Glutamatergic neuron (in vitro differentiated cells): ENCODE data around the gene ZNF322. TPM values are rescaled to one million over a fixed set of nuclear protein-coding genes. Genes with fewer than 3 reads are reported as not detected.

Experiments used
- DNase-seq: peaks from one replicate; pipeline ENCODE4 v3.0.0; 2022
- H3K27ac Mint-ChIP-seq: one replicate; pipeline ENCODE4 v1.8.0; 2020; ENCODE audit warnings: mild to moderate bottlenecking, mixed read lengths, inconsistent platforms; ENCODE audit not compliant: unreplicated experiment
- H3K27me3 Mint-ChIP-seq: one replicate; pipeline ENCODE4 v1.8.0; 2020; ENCODE audit warnings: mild to moderate bottlenecking, moderate library complexity, mixed read lengths, inconsistent platforms; ENCODE audit not compliant: unreplicated experiment
- H3K36me3 Mint-ChIP-seq: one replicate; pipeline ENCODE4 v1.8.0; 2020; ENCODE audit warnings: mild to moderate bottlenecking, mixed read lengths, inconsistent platforms; ENCODE audit not compliant: unreplicated experiment
- H3K4me1 Mint-ChIP-seq: one replicate; pipeline ENCODE4 v1.8.0; 2020; ENCODE audit warnings: mild to moderate bottlenecking, low read depth, mixed read lengths, inconsistent platforms; ENCODE audit not compliant: unreplicated experiment
- H3K4me3 Mint-ChIP-seq: one replicate; pipeline ENCODE4 v1.8.0; 2020; ENCODE audit warnings: mild to moderate bottlenecking, mixed read lengths, inconsistent platforms; ENCODE audit not compliant: unreplicated experiment
- H3K9me3 Mint-ChIP-seq: one replicate; pipeline ENCODE4 v1.8.0; 2020; ENCODE audit warnings: mild to moderate bottlenecking, moderate library complexity, mixed read lengths, inconsistent platforms; ENCODE audit not compliant: unreplicated experiment
- total RNA-seq: library from RNA; stranded (reverse); fragmentation: NEBNext Ultra II Directional; extraction: Animal tissue kit (Norgen Biotek cat#: 25700); gene quantifications from one replicate; pipeline ENCODE4 v1.2.1, GENCODE V29; 2021; ENCODE audit not compliant: unreplicated experiment
- TF ChIP-seq, protein P1 (sequence below): fragments of 200-600 bp; sonication (generic); IDR thresholded peaks from one replicate; pipeline ENCODE4 v1.5.0; 2021; ENCODE audit not compliant: partially characterized antibody, unreplicated experiment

Gene ZNF322
- total RNA-seq, 1 donor from 2014 or later, result 30.8 TPM

DNA sequence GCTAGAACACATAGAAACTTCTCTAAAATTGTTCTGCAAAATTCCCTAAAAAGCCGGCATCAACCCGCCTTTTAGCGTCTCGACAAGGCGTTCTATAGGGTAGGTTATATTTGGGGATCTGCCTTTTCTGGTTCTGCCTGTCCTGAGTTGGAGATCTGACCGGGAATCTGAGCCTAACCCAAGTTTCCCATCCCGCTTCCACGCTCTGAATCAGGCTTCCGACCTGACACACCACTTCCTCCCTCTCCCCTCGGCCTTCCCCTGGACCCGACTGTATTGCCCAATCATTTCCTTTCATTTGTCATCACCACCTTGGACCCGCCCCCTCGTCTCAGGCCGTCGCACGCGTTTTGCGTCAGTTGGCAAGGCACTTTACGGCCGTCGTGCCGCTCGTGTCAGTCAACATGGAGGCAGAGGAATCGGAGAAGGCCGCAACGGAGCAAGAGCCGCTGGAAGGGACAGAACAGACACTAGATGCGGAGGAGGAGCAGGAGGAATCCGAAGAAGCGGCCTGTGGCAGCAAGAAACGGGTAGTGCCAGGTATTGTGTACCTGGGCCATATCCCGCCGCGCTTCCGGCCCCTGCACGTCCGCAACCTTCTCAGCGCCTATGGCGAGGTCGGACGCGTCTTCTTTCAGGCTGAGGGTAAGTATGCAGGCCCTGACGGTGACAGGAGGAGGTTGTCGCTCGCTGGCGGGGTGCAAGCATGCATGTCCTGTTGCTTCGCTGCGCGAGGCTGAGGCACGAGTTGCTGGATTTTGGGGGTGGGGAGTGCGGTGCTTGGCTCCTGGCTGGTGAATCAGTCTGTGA lies 62.8 kb downstream of the ZNF322 start, which contains the start of gene ABT1:
TSS of gene ABT1 (plus strand) at position 375 of the 810 bp plus-strand sequence. CDS start at position 405, 30 bp downstream.
- TF ChIP-seq, protein P1, sequence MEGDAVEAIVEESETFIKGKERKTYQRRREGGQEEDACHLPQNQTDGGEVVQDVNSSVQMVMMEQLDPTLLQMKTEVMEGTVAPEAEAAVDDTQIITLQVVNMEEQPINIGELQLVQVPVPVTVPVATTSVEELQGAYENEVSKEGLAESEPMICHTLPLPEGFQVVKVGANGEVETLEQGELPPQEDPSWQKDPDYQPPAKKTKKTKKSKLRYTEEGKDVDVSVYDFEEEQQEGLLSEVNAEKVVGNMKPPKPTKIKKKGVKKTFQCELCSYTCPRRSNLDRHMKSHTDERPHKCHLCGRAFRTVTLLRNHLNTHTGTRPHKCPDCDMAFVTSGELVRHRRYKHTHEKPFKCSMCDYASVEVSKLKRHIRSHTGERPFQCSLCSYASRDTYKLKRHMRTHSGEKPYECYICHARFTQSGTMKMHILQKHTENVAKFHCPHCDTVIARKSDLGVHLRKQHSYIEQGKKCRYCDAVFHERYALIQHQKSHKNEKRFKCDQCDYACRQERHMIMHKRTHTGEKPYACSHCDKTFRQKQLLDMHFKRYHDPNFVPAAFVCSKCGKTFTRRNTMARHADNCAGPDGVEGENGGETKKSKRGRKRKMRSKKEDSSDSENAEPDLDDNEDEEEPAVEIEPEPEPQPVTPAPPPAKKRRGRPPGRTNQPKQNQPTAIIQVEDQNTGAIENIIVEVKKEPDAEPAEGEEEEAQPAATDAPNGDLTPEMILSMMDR, result no peak
- H3K27me3 Mint-ChIP-seq, result peaks cover 5% of the 10 kb centered on the region
- DNase-seq, result peak; percentile 98
- H3K9me3 Mint-ChIP-seq, result peaks cover 2% of the 10 kb centered on the region
- no peaks in the 10 kb centered on the region for H3K36me3 Mint-ChIP-seq
- H3K4me1 Mint-ChIP-seq, result no peaks in the 10 kb centered on the region
- no peak within 1 kb of the TSS for H3K27ac Mint-ChIP-seq
- no peak within 1 kb of the TSS for H3K4me3 Mint-ChIP-seq

DNA sequence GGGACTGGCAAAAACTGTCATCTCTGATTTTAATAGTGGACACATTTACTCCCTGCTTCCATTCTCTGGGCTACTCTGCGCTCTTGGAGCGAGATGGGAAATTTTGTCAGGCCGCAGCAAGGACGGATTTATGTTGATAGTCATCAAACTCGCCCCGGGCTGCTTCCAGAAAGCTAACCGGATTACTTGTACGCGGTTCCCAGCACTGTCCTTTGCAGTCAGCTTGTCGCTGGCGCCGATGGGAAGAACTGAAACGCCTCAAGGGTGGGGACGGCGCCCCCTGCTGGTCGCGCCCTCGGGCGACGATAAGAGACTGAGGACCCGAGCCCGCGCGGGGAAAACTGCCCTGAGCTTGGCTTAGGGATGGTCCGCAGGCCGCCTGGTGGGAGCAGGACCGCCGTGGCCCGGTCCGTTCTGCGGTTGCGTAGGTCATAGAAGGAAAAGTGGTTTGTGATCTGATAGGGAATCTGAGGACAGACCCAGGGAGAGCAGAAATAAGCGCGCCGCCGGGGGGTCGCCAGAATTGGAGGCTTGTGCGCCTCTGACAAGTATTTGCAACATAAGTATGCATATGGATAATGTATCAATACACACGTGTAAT lies 63.8 kb downstream of the ZNF322 start:
- Mint-ChIP-seq H3K9me3 (peaks cover 2% of the 10 kb centered on the region), H3K36me3 (no peaks in the 10 kb centered on the region), H3K27me3 (peaks cover 5% of the 10 kb centered on the region), H3K4me3 (no peak overlapping the region), H3K4me1 (no peaks in the 10 kb centered on the region), H3K27ac (no peak overlapping the region)
- peak; percentile 96 for DNase-seq
- TF ChIP-seq, protein P1, result peak; percentile 99

DNA sequence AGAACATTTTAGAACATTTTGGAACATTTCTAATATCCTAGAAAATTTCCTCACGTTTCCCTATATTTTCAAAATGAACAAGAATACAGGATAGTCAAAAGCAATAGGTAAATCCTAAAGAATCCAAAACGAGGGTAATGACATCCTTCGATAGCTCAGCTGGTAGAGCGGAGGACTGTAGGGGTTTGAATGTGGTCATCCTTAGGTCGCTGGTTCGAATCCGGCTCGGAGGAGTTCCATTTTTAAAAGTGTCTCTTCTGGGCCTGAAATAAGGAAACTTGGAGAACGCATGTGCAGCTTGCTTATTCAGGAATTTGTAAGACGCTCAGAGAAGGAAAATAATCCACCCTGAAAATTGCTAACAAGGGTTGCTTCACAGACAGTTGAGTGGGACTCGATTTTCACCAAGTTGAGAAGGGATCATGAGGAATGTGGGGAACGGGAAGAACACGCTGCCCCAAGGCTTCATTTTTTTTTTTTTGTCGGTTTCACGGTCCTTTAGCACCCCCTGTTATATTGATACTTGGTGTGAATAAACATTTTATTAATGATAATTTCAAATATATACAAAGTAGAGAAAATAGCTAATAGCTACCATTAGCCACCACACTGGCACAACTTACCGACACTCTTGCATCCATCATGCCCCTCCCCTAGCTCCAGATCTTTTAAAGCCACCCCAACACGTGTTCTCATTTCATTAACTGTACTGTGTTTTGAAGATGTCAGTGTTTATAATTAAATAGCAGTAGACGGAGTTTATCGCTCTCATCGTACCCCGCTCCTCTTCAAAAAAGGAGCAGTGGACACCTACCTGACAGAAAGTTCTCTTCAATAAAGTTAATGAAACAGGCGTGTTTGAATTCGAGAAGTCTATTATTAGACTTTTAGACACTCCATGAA lies 64.6 kb downstream of the ZNF322 start:
- Mint-ChIP-seq H3K36me3 (no peaks in the 10 kb centered on the region), H3K4me3 (no peak overlapping the region), H3K4me1 (no peaks in the 10 kb centered on the region), H3K27me3 (peaks cover 5% of the 10 kb centered on the region), H3K27ac (no peak overlapping the region), H3K9me3 (peaks cover 2% of the 10 kb centered on the region)
- DNase-seq, result no peak
- TF ChIP-seq, protein P1, result no peak

DNA sequence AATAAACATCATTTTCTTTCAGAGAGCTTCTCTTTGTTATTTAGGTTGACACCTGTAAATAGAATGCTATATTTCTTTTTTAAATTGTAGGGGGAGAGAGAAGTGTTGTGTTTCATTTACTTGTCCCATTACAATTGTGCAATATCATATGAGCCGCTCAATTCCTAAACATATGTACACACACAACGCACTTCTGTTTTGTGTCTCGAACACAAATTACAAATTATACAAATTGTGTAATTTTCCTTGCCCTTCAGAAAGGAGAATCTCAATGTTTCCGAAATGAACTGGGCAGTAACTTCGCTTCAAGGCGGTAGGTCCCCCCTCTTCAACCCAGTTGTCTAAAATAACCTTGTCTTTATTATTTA lies 65.4 kb downstream of the ZNF322 start:
- DNase-seq, result no peak
- H3K27ac Mint-ChIP-seq, result no peak overlapping the region
- peaks cover 5% of the 10 kb centered on the region for H3K27me3 Mint-ChIP-seq
- H3K9me3 Mint-ChIP-seq, result peaks cover 2% of the 10 kb centered on the region
- no peaks in the 10 kb centered on the region for H3K36me3 Mint-ChIP-seq
- H3K4me3 Mint-ChIP-seq, result peak overlapping the region; percentile 68
- TF ChIP-seq, protein P1, result no peak
- H3K4me1 Mint-ChIP-seq, result no peaks in the 10 kb centered on the region
